SU-DHL-6 (cell line): ENCODE measurements around the gene HELLS.

Source experiments
- H2AFZ ChIP-seq: fragments of 200-600 bp; sonication (generic); 2 replicates; pipeline ENCODE4 v1.6.1; 2014; ENCODE audit warnings: low read depth, mild to moderate bottlenecking, moderate library complexity, mixed read lengths, antibody characterized with exemption, low read length; ENCODE audit not compliant: severe bottlenecking
- H3F3A ChIP-seq: fragments of 200-600 bp; shearing (Covaris generic); 2 replicates; pipeline ENCODE4 v1.6.0; 2016; ENCODE audit warnings: antibody characterized with exemption, mild to moderate bottlenecking; ENCODE audit not compliant: insufficient read depth
- H3K27ac ChIP-seq: fragments of 200-600 bp; sonication (generic); 2 replicates; pipeline ENCODE4 v1.5.1; 2016; ENCODE audit warnings: low read depth, mild to moderate bottlenecking, low read length, moderate library complexity, mixed read lengths
- H3K27me3 ChIP-seq: fragments of 200-600 bp; sonication (generic), shearing (Covaris generic); 2 replicates; pipeline ENCODE4 v1.6.0; 2014; ENCODE audit warnings: mild to moderate bottlenecking, low read length
- H3K36me3 ChIP-seq: fragments of 200-600 bp; sonication (generic); 2 replicates; pipeline ENCODE4 v1.6.1; 2014; ENCODE audit warnings: mild to moderate bottlenecking, low read length, mixed read lengths
- H3K4me2 ChIP-seq: fragments of 300-600, 200-600 bp; shearing (Covaris generic), sonication (generic); 2 replicates; pipeline ENCODE4 v1.6.0; 2014; ENCODE audit warnings: low read length, low read depth, mild to moderate bottlenecking; ENCODE audit not compliant: poor library complexity, severe bottlenecking
- H3K4me3 ChIP-seq: fragments of 200-600 bp; sonication (generic); 2 replicates; pipeline ENCODE4 v1.5.1; 2014; ENCODE audit warnings: antibody characterized with exemption, low read length, mild to moderate bottlenecking, mixed read lengths; ENCODE audit not compliant: insufficient read depth, poor library complexity, severe bottlenecking
- H3K79me2 ChIP-seq: fragments of 200-600 bp; sonication (generic); 2 replicates; pipeline ENCODE4 v1.6.1; 2014; ENCODE audit warnings: mild to moderate bottlenecking, low read length, moderate library complexity; ENCODE audit not compliant: insufficient read depth
- H3K9ac ChIP-seq: fragments of 200-600 bp; sonication (generic); 2 replicates; pipeline ENCODE4 v1.7.0; 2014; ENCODE audit warnings: mild to moderate bottlenecking, low read length
- H3K9me2 ChIP-seq: fragments of 200-600 bp; sonication (generic); replicated peaks from 2 replicates; pipeline ENCODE4 v1.6.1; 2014; ENCODE audit warnings: low read length; ENCODE audit not compliant: insufficient read depth
- H3K9me3 ChIP-seq: fragments of 200-600 bp; sonication (generic); 2 replicates; pipeline ENCODE4 v1.6.1; 2014; ENCODE audit warnings: low read length, mixed read lengths; ENCODE audit not compliant: insufficient read depth
- H4K20me1 ChIP-seq: fragments of 200-600 bp; sonication (generic); 2 replicates; pipeline ENCODE4 v1.6.1; 2014; ENCODE audit warnings: low read depth, mild to moderate bottlenecking, antibody characterized with exemption, low read length, moderate library complexity, mixed read lengths
- EZH2phosphoT487 ChIP-seq: fragments of 200-600 bp; sonication (generic), shearing (Covaris generic); conservative IDR thresholded peaks from 2 replicates; pipeline ENCODE4 v1.6.1; 2018; ENCODE audit warnings: mild to moderate bottlenecking, antibody characterized with exemption, low read length, moderate library complexity, mixed read lengths
- TF ChIP-seq, protein P1 (sequence below): fragments of 200-600 bp; sonication (generic); IDR thresholded peaks from one replicate; pipeline ENCODE4 v1.5.1; 2017; ENCODE audit warnings: antibody characterized with exemption, mild to moderate bottlenecking, low read length, moderate library complexity; ENCODE audit not compliant: insufficient read depth, poor library complexity, severe bottlenecking

Gene HELLS

DNA sequence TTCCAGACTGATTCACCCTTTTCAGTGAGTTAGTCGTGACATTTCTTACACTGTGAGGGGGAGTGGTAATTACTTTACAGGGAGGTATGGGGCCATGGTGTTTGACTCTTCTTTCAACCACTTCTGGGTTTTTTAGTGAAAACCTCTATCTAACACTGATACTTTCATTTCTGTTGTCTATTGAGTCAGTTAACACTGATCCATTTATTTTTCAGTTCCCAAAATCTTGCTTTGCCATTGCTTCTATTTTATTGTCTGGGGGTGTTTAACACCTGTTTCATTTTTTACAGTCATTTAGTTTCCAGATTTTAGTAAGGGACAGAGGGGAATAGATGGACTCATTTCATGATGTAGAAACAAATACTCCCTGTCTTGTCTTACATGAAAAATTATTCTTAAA is 61.5 kb downstream of the HELLS start:
- Histone ChIP-seq H3K36me3 (peaks cover 13% of the 10 kb centered on the region; the same call in 1 of the 2 replicates), H3K4me3 (no peak overlapping the region), H3F3A (no peaks in the 10 kb centered on the region; the same call in 1 of the 2 replicates), H3K9ac (no peak overlapping the region), H3K9me2 (no peaks in the 10 kb centered on the region), H3K9me3 (no peaks in the 10 kb centered on the region), H4K20me1 (no peaks in the 10 kb centered on the region), H3K27me3 (no peaks in the 10 kb centered on the region), H2AFZ (no peak overlapping the region), H3K79me2 (no peaks in the 10 kb centered on the region), H3K4me2 (no peak overlapping the region), H3K27ac (no peak overlapping the region)
- TF ChIP-seq, protein P1, sequence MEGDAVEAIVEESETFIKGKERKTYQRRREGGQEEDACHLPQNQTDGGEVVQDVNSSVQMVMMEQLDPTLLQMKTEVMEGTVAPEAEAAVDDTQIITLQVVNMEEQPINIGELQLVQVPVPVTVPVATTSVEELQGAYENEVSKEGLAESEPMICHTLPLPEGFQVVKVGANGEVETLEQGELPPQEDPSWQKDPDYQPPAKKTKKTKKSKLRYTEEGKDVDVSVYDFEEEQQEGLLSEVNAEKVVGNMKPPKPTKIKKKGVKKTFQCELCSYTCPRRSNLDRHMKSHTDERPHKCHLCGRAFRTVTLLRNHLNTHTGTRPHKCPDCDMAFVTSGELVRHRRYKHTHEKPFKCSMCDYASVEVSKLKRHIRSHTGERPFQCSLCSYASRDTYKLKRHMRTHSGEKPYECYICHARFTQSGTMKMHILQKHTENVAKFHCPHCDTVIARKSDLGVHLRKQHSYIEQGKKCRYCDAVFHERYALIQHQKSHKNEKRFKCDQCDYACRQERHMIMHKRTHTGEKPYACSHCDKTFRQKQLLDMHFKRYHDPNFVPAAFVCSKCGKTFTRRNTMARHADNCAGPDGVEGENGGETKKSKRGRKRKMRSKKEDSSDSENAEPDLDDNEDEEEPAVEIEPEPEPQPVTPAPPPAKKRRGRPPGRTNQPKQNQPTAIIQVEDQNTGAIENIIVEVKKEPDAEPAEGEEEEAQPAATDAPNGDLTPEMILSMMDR, result no peak

DNA sequence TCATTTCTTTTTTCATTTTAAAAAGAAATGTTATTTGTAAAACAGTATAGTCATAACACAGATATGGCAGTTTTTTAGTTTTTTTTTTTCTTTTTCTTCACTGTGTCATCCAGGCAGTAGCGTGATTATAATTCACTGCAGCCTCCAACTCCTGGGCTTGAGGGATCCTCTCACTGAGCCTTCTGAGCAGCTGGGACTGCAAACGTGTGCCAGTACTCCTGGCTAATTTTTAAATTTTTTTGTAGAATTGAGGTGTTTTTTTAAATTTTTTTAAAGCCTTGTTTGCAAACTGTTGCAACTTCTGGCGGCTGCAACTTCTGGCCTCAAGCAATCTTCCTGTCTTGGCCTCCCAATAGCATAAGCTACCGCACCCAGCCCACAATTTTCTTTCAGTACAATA is 63.0 kb downstream of the HELLS start:
- Histone ChIP-seq H3K9ac (no peak overlapping the region), H3K9me2 (no peaks in the 10 kb centered on the region), H3K27me3 (no peaks in the 10 kb centered on the region), H4K20me1 (no peaks in the 10 kb centered on the region), H3K79me2 (no peaks in the 10 kb centered on the region), H2AFZ (no peak overlapping the region), H3K27ac (no peak overlapping the region), H3K4me3 (no peak overlapping the region), H3K9me3 (no peaks in the 10 kb centered on the region), H3K4me2 (no peak overlapping the region), H3K36me3 (peaks cover 3% of the 10 kb centered on the region; the same call in 1 of the 2 replicates), H3F3A (no peaks in the 10 kb centered on the region; the same call in 1 of the 2 replicates)
- TF ChIP-seq EZH2phosphoT487, result no peak
- TF ChIP-seq, protein P1, result no peak

GRCh38 chr10:94614558-94614957 is 69.0 kb downstream of the HELLS start:
- H3K9ac ChIP-seq, result no peak overlapping the region
- no peaks in the 10 kb centered on the region for H3K9me3 ChIP-seq
- H3K79me2 ChIP-seq, result no peaks in the 10 kb centered on the region
- no peak overlapping the region for H3K4me3 ChIP-seq
- no peaks in the 10 kb centered on the region for H4K20me1 ChIP-seq
- H3F3A ChIP-seq, result no peaks in the 10 kb centered on the region; the same call in 1 of the 2 replicates
- peaks cover under 1% of the 10 kb centered on the region; the same call in 1 of the 2 replicates for H3K36me3 ChIP-seq
- no peak overlapping the region for H3K27ac ChIP-seq
- TF ChIP-seq, protein P1, result no peak
- TF ChIP-seq EZH2phosphoT487, result no peak
- no peak overlapping the region for H3K4me2 ChIP-seq
- H3K9me2 ChIP-seq, result no peaks in the 10 kb centered on the region
- H2AFZ ChIP-seq, result no peak overlapping the region
- H3K27me3 ChIP-seq, result no peaks in the 10 kb centered on the region
